GM15510 (cell line): ENCODE results near the gene ARID5A.

Experiments used
- POLR2A ChIP-seq: IDR thresholded peaks from 3 replicates; pipeline ENCODE4 v1.6.1; 2011; ENCODE audit warnings: borderline replicate concordance; ENCODE audit not compliant: insufficient read length; ENCODE audit errors: extremely low read depth

The ARID5A gene

DNA sequence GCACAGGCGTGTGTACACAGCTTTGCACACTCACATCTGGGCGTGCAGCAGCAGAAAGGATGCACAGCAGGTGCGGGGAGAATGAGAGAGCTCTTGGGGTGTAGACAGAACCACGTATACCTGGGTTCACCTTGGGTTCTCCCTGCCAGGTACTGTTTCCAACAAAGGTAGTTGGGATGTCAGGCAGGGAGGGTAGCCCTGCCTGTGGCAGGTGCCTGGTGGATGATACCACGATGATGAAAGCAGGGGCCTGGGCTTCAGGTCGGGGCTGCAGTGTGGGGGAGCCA is 6.5 kb upstream of the ARID5A start:
- no peak for TF ChIP-seq POLR2A

DNA sequence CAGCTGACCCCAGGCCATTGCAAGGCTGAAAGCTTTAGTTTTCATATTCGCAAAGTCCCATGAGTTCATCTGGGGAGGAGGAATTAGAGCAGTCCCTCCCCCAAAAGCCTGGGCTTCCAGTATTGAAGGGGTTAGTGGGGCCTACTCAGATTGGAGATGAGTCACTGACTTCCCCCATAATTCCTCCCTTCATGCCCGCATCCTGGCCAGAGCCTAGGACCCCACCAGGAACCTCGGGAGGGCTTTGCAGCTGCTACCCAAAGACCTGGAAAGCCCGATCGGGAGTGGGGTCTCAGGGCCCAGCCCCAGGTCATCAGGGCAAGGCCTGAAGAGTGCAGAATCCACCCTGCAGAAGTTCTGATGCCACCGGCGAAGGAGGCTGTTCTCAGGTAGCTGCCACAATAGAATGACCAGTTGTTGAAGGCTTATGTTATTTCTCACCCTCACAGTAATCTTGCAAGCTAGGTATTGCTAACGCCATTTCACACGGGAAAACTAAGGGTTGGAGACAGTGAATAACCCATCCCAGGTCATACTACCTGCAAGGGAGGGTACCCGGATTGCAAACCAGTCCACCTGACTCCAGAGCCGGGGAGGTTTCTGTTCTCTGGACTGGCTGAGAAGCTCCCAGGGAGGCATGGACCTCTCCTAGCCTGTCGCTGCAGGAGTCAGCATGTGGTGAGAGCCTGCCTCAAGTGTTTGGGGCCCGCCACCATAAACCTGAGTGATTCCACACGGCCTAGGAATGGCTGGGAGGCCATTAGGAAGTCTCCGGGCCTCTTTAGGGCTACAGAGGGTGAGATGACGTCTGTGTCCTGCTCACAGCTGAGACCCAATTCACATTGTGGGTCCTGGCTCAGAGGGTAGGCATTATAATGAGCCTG is 5.8 kb upstream of the ARID5A start:
- TF ChIP-seq POLR2A = no peak

DNA sequence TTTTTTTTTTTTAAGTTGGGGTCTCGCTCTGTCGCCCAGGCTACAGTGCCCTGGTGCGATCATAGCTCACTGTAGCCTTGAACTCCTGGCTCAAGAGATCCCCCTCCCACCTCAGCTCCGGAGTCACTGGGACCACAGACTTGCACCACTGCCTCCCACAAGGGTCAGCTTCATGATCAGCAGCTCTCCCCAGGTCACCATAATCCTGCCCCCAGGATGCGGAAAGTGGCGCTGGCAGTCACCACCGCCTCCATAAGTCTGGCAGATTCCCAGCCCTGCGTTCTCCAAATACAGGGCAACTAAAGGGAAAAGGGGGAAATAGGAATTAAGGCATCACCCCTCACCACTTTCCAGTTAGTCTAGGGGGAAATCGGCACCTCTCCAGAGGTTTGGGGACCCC is 5.2 kb upstream of the ARID5A start:
- TF ChIP-seq POLR2A = no peak

GRCh38 chr2:96531872-96532505 is 4.6 kb upstream of the ARID5A start:
- TF ChIP-seq POLR2A = no peak

- no peak for TF ChIP-seq POLR2A
Observed at GRCh38 chr2:96532641-96533291, 3.8 kb upstream of the ARID5A start.

GRCh38 chr2:96533292-96534073 is 3.1 kb upstream of the ARID5A start:
- no peak for TF ChIP-seq POLR2A

DNA sequence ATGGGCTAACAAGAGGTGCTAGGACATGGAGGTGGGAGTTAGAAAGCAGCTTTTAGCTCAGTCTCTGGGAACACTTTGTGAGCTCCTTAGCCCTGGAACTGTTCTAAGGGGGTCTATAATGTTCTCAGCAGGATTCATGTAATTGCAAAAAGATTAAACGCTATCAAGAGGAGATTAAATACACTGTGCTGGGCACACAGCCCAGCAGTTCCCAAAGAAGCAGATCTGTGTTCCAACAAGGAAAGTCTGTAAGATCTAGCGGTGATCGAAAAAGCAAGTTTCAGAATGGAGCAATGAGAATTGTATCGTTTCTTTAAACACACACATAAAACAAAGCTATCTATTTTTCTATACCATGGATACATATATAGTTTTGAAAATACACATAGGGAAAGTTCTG is 2.4 kb upstream of the ARID5A start:
- TF ChIP-seq POLR2A = no peak

DNA sequence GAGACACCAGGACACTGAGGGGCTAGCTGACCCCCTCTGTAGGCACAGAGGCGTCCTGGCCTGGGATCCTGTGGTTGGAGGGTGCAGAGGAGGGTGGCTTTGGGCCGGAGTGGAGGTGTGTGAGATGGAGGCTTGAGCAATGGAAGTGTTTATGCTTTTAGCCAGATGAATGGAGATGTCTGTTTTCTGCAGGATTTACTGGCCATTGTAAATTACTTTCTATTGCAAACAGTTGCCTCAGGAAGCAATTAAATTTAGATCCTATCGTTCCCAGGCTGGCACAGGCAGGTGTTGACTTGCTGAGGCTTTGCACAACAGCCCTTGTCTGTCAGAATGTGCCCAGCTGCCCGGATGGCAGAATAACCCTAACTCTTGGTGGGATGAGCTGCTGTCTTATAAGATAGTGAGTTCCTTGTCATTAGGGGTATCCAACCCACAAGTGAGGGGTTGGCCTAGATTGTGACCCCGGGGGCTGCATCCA is 1.8 kb upstream of the ARID5A start:
- TF ChIP-seq POLR2A = no peak

DNA sequence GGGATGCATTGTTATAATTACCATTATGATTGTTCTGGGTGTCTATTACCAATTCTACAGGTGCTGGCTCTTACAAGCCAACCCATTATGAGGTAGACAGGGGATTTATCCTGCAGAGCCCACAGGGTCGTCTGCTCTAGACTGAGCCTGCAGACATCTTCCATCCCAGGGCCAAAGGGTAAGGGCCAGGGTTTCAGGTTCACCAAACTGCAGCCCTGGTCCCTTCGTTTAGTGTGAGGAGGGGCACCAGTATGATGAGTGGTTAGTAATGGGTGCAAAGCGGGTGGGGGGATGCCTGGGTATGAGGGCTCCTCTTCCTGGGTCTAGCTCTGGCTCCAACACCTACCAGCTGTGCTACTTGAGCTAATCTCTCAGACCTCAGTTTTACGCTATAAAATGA is 1.2 kb upstream of the ARID5A start:
- no peak for TF ChIP-seq POLR2A

- TF ChIP-seq POLR2A = no peak
Observed at GRCh38 chr2:96537066-96537733, 648 bp downstream of the ARID5A start.

GRCh38 chr2:96537734-96538486 is 1.4 kb downstream of the ARID5A start:
- no peak for TF ChIP-seq POLR2A

DNA sequence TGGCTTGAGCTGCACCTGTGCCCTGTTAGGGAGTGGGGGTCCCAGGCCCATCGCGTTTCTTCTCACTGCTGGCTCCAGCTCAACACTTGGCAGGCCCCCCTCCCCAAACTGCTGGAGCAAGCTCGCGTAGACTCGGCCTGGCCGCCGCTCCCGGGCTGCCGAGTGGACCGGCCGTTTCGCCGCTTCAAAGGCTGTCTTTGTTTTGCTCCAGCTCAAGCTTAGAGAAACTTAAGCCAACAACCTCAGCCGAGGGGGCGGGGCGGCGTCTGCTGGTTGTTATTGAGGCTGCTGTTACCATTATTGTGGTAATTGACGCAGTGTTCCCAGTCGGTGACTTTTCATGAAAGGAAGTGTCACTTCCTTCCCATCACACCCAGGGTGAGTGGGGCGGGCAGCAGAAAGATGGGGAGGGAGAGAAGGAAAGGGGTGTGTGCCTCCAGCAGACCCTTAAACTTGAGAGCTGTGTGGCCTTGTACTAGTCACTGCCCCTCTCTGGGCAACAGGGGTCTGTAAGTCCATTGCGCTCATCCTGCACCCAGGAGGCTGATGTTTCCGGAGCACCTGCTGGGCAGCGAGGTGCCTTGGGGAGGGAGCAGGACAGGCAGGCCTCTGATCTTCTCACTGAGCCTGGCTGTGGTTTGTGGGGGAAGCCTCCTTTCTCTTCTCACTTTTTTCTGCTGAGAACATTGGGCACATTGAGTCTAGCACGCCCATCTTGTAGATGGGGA is 2.1 kb downstream of the ARID5A start:
- peak; percentile 18 for TF ChIP-seq POLR2A
